ENCODE data around the gene EME1. TPM values are rescaled to one million over a fixed set of nuclear protein-coding genes. Genes with fewer than 3 reads are reported as not detected.

The EME1 gene
- total and polyA plus RNA-seq, 2 of the 4 experiments (the other 2 are of a cell fraction) = 9.1 to 9.4 TPM

DNA sequence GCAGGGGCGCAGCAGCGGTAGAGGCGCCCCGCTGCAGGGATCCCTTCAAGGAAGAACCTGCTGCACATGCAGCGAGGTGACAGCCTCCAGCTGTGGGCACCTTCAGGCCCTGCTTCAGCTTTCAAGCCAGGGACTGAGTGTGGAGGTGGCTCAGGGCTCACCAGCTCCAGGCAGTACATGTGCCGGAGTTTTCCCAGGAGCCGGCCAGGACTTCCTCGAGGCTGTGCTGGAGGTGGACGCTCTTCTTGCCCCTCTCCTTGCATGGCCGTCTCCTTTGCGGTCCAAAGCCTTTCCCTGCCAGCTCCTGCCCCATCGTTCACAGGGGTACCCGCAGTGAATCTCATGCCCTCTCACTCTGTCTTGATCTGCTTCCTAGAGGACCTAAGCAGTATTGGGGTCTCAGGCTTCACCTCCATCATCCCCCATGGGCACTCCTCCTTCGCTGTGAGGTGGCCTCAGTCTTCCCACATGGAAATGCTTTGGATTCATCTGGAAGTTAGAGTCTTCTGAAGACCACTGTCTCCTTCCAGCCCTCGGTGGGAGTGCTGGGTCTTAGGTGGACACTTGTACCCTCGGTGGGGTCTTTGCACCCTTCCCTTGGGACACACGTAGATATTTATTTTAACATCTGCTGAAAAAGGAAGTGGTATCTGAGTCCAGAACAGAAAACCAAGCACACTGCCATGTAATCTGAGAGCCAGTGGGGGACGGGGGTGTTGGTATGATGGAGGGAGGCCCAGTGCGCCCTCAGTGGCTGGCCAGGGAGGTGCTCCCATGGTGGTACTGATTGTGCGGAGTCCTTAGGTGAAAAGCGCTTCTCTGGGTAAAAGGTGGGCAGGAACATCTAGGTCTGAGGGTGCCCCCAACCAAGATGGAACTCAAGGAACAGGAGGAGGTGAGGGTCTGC lies 20.1 kb upstream of the EME1 start:
- Histone ChIP-seq H3K27me3 (ENCODE audit: control insufficient read depth, insufficient read depth, low read length) (no peaks in the 10 kb centered on the region), H2AK9ac (replicated peaks; ENCODE audit: low read depth, low read length, poor library complexity) (no peak overlapping the region), H4K5ac (ENCODE audit: low read depth, low read length) (no peak overlapping the region), H3K4me1 (ENCODE audit: control insufficient read depth, insufficient read depth, low read length) (peaks cover 11% of the 10 kb centered on the region), H2BK5ac (ENCODE audit: low read depth, low read length, poor library complexity, severe bottlenecking) (no peak overlapping the region), H2BK15ac (ENCODE audit: low read depth, low read length) (no peak overlapping the region), H3K9me3 (ENCODE audit: control insufficient read depth, insufficient read depth, low read length) (no peaks in the 10 kb centered on the region), H2AK5ac (ENCODE audit: low read depth, low read length) (no peak overlapping the region), H3K18ac (ENCODE audit: low read depth, low read length) (no peak overlapping the region), H4K8ac (ENCODE audit: low read depth in 2 of 2, low read length in 2 of 2) (no peak overlapping the region), H2BK20ac (ENCODE audit: low read depth, low read length) (no peak overlapping the region), H3K14ac (replicated peaks; ENCODE audit: low read depth, low read length) (no peak overlapping the region), H2AFZ (replicated peaks; ENCODE audit: low read length, poor library complexity) (no peak overlapping the region), H3K4ac (ENCODE audit: low read depth, low read length) (no peak overlapping the region), H3K4me3 (ENCODE audit: insufficient read depth, low read depth, low read length) (no peak overlapping the region), H3K9me1 (ENCODE audit: insufficient read depth, low read length) (peaks cover 19% of the 10 kb centered on the region), H2BK120ac (ENCODE audit: low read depth, low read length) (no peak overlapping the region), H3K79me1 (ENCODE audit: low read depth in 1 of 2, low read length in 2 of 2) (peaks cover 27 to 52% of the 10 kb centered on the region in 2 experiments), H4K91ac (ENCODE audit: insufficient read depth, low read depth, low read length) (no peak overlapping the region), H3K27ac (ENCODE audit: insufficient read depth, low read length) (no peak overlapping the region), H3K23ac (ENCODE audit: low read depth, low read length) (no peak overlapping the region), H3K9ac (ENCODE audit: low read depth, low read length) (no peak overlapping the region), H3K4me2 (ENCODE audit: low read depth, low read length) (no peak overlapping the region), H3K36me3 (ENCODE audit: control insufficient read depth, insufficient read depth, low read length) (peaks cover 46% of the 10 kb centered on the region), H4K20me1 (ENCODE audit: insufficient read depth, low read length) (peaks cover 38% of the 10 kb centered on the region), H3K56ac (ENCODE audit: extremely low read depth, insufficient read depth, low read length) (no peak overlapping the region)
- CTCF ChIA-PET = no interaction called here
- no peak for ATAC-seq (ENCODE audit: low read depth)
- dilution Hi-C loops (cut with HindIII; ENCODE audit: low sequenced_read_pairs, unreplicated experiment) = no loop called here
- TF ChIP-seq, protein P1, sequence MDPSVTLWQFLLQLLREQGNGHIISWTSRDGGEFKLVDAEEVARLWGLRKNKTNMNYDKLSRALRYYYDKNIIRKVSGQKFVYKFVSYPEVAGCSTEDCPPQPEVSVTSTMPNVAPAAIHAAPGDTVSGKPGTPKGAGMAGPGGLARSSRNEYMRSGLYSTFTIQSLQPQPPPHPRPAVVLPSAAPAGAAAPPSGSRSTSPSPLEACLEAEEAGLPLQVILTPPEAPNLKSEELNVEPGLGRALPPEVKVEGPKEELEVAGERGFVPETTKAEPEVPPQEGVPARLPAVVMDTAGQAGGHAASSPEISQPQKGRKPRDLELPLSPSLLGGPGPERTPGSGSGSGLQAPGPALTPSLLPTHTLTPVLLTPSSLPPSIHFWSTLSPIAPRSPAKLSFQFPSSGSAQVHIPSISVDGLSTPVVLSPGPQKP (IDR thresholded peaks at IDR 0.05; ENCODE audit: borderline replicate concordance, low read depth, low read length) = no peak
- TF ChIP-seq FOS (IDR thresholded peaks at IDR 0.05; ENCODE audit: low read depth, low read length) (no peak), NFE2L2 (IDR thresholded peaks at IDR 0.05; ENCODE audit: low read depth, low read length) (no peak), MXI1 (IDR thresholded peaks at IDR 0.05; ENCODE audit: borderline replicate concordance, low read depth, low read length) (no peak), RAD21 (IDR thresholded peaks at IDR 0.05; ENCODE audit: low read length) (no peak), CHD1 (IDR thresholded peaks at IDR 0.05; ENCODE audit: low read depth, low read length) (no peak), SMC3 (IDR thresholded peaks at IDR 0.05; ENCODE audit: low read depth, low read length) (no peak), BHLHE40 (IDR thresholded peaks at IDR 0.05; ENCODE audit: low read depth, low read length) (no peak), POLR2A (IDR thresholded peaks at IDR 0.05; ENCODE audit: low read depth, low read length) (no peak), CEBPB (IDR thresholded peaks at IDR 0.05; ENCODE audit: low read depth, low read length) (no peak), MAZ (IDR thresholded peaks at IDR 0.05; ENCODE audit: borderline replicate concordance, low read depth, low read length) (no peak), MAFK (IDR thresholded peaks at IDR 0.05; ENCODE audit: low read depth, low read length) (no peak), RCOR1 (IDR thresholded peaks at IDR 0.05; ENCODE audit: insufficient replicate concordance, low read length) (no peak)
- TF ChIP-seq, protein P2, sequence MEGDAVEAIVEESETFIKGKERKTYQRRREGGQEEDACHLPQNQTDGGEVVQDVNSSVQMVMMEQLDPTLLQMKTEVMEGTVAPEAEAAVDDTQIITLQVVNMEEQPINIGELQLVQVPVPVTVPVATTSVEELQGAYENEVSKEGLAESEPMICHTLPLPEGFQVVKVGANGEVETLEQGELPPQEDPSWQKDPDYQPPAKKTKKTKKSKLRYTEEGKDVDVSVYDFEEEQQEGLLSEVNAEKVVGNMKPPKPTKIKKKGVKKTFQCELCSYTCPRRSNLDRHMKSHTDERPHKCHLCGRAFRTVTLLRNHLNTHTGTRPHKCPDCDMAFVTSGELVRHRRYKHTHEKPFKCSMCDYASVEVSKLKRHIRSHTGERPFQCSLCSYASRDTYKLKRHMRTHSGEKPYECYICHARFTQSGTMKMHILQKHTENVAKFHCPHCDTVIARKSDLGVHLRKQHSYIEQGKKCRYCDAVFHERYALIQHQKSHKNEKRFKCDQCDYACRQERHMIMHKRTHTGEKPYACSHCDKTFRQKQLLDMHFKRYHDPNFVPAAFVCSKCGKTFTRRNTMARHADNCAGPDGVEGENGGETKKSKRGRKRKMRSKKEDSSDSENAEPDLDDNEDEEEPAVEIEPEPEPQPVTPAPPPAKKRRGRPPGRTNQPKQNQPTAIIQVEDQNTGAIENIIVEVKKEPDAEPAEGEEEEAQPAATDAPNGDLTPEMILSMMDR (conservative IDR thresholded peaks at IDR 0.05; ENCODE audit: low read depth, low read length) = no peak
- TF ChIP-seq, protein P3, sequence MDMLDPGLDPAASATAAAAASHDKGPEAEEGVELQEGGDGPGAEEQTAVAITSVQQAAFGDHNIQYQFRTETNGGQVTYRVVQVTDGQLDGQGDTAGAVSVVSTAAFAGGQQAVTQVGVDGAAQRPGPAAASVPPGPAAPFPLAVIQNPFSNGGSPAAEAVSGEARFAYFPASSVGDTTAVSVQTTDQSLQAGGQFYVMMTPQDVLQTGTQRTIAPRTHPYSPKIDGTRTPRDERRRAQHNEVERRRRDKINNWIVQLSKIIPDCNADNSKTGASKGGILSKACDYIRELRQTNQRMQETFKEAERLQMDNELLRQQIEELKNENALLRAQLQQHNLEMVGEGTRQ (IDR thresholded peaks at IDR 0.05; ENCODE audit: low read depth, low read length) = no peak
- no peak for DNase-seq
- in situ Hi-C loops (cut with MboI; ENCODE audit: low sequenced_read_pairs) = no loop called here
- POLR2A ChIA-PET (ENCODE audit: unreplicated experiment) = no interaction called here
- WGBS, 2 experiments (ENCODE audit: extremely low coverage in 2 of 2, insufficient read length in 1 of 2) = 96% methylated on average over 8 of the region's 21 CpGs; no CpG with 5 or more reads in 1 of the 2 experiments
- intact Hi-C loops (cut with micrococcal nuclease) = no loop called here
- BruUV-seq (replicated peaks) = no TSS peak
